22Rv1 (cell line): ENCODE results near the gene TRAK1.
A peak's percentile ranks its signal among the peaks of the same experiment; 100 is the strongest.

Experiments used
- H3K27ac ChIP-seq: fragments of 450-650 bp; 2 replicates; pipeline ENCODE4 v1.5.1; 2017
- ZFX ChIP-seq: fragments of 450-650 bp; IDR thresholded peaks from 2 replicates; pipeline ENCODE4 v1.6.1; 2017; ENCODE audit warnings: antibody characterized with exemption, borderline replicate concordance
- TF ChIP-seq, protein P1 (sequence below): fragments of 450-650 bp; IDR thresholded peaks from 2 replicates; pipeline ENCODE4 v1.5.1; 2017; ENCODE audit warnings: mild to moderate bottlenecking

The TRAK1 gene

GRCh38 chr3:42177068-42177800, 86.1 kb downstream of the TRAK1 start:
- no peak overlapping the region for H3K27ac ChIP-seq
- TF ChIP-seq, protein P1, sequence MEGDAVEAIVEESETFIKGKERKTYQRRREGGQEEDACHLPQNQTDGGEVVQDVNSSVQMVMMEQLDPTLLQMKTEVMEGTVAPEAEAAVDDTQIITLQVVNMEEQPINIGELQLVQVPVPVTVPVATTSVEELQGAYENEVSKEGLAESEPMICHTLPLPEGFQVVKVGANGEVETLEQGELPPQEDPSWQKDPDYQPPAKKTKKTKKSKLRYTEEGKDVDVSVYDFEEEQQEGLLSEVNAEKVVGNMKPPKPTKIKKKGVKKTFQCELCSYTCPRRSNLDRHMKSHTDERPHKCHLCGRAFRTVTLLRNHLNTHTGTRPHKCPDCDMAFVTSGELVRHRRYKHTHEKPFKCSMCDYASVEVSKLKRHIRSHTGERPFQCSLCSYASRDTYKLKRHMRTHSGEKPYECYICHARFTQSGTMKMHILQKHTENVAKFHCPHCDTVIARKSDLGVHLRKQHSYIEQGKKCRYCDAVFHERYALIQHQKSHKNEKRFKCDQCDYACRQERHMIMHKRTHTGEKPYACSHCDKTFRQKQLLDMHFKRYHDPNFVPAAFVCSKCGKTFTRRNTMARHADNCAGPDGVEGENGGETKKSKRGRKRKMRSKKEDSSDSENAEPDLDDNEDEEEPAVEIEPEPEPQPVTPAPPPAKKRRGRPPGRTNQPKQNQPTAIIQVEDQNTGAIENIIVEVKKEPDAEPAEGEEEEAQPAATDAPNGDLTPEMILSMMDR: no peak
- TF ChIP-seq ZFX: no peak

DNA sequence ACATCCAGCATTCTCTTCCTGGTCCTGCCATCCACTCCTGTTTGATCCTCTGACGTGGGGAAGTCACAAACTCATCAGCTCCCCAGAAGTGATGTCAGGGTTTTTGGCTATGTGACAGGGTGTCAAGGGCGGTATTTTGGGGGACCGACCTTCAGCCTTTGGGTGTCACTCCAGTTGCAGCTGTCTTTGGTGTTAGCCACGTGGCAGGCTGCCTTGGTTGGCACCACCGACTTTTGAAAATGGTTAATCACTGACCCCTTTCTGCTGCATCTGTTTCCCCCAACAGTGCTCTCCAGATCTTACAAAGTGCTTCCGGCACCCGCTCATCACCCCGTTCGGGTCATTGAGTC, 86.6 kb downstream of the TRAK1 start:
- H3K27ac ChIP-seq: no peak overlapping the region
- TF ChIP-seq, protein P1: no peak
- TF ChIP-seq ZFX: no peak

DNA sequence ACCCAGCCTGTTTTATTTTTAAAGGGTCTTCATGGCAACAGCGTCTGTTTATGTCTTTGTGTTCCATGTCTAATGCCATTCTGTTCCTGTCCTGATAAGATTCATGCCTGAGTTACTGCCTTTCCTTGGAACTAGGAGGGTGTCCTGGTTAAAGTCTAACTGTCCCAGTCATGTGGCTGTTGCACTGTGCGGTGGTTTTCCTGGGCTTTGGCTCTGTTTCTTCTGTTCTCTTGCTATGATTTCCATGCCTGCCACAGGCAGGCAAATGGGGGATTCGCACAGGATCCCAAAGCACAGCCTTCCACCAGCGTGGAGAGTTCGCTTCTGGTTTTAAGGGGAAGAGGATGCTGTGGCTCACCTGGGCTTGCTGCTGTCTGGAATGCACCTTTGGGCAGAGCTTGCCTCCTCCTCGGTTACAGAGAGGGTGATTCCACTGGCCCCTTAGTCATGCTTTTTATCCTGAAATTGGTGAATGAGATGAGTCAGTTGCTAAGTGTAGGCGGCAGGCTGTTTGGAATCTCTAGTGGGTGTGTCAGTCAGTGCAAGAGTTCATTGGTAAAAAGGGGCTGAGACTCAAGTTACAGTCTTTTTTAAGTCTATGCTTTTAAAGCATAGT, 88.1 kb downstream of the TRAK1 start:
- no peak for TF ChIP-seq ZFX
- TF ChIP-seq, protein P1: no peak
- peak overlapping the region; percentile 42 for H3K27ac ChIP-seq

- H3K27ac ChIP-seq: no peak overlapping the region
- no peak for TF ChIP-seq ZFX
- TF ChIP-seq, protein P1: no peak
These were observed 89.7 kb downstream of the TRAK1 start for GRCh38 chr3:42180901-42181300.

DNA sequence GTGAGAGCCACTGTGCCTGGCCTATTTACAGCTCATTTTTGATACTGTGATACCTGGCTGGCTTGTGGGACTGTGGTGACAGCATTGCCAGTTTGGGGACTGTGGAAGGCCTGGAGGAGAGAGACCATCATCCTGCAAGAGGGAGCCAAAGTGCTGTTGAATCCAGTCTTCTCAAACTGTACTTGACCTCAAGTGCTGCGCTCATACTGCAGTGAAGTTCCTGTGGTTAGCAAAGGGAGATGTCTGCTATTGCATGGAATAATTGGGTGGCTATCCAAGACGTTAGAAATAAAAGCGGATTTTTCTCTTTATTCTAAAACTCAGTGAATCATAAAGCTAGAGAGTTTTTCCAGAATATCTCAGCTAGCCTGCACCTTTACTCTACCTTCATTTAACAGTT, 91.4 kb downstream of the TRAK1 start:
- TF ChIP-seq, protein P1: no peak
- no peak for TF ChIP-seq ZFX
- H3K27ac ChIP-seq: no peak overlapping the region

- H3K27ac ChIP-seq: no peak overlapping the region
- TF ChIP-seq, protein P1: no peak
- TF ChIP-seq ZFX: no peak
These were observed 93.0 kb downstream of the TRAK1 start for GRCh38 chr3:42183991-42184632.
